OCI-LY1 (cell line): ENCODE data around the gene ERRFI1.

Experiments used
- H2AFZ ChIP-seq: fragments of 200-600 bp; sonication (generic), shearing (Covaris generic); 2 replicates; pipeline ENCODE4 v1.6.0; 2014; ENCODE audit warnings: antibody characterized with exemption, mild to moderate bottlenecking, low read length
- H3F3A ChIP-seq: fragments of 200-600 bp; sonication (generic), shearing (Covaris generic); 2 replicates; pipeline ENCODE4 v1.6.0; 2014; ENCODE audit warnings: mild to moderate bottlenecking, antibody characterized with exemption, low read length, moderate library complexity; ENCODE audit not compliant: insufficient read depth
- H3K27ac ChIP-seq: fragments of 200-600 bp; sonication (generic); 2 replicates; pipeline ENCODE4 v1.5.1; 2014; ENCODE audit warnings: low read length, mixed run types, mild to moderate bottlenecking, low read depth; ENCODE audit not compliant: poor library complexity, severe bottlenecking
- H3K27me3 ChIP-seq: fragments of 200-600 bp; sonication (generic); 2 replicates; pipeline ENCODE4 v1.6.0; 2014; ENCODE audit warnings: antibody characterized with exemption, mild to moderate bottlenecking, low read length, moderate library complexity; ENCODE audit not compliant: insufficient read depth
- H3K36me3 ChIP-seq: fragments of 200-600 bp; sonication (generic); 2 replicates; pipeline ENCODE4 v1.6.1; 2014; ENCODE audit warnings: mild to moderate bottlenecking, antibody characterized with exemption, low read length, moderate library complexity, mixed read lengths; ENCODE audit not compliant: insufficient read depth
- H3K4me1 ChIP-seq: fragments of 200-600 bp; sonication (generic); 2 replicates; pipeline ENCODE4 v1.5.1; 2014; ENCODE audit warnings: mild to moderate bottlenecking, low read length, moderate library complexity; ENCODE audit not compliant: insufficient read depth, severe bottlenecking
- H3K4me2 ChIP-seq: fragments of 200-600 bp; sonication (generic), shearing (Covaris generic); 2 replicates; pipeline ENCODE4 v1.6.1; 2014; ENCODE audit warnings: low read length
- H3K4me3 ChIP-seq: fragments of 200-600 bp; sonication (generic); 2 replicates; pipeline ENCODE4 v1.5.1; 2014; ENCODE audit warnings: low read length, low read depth, mild to moderate bottlenecking, mixed read lengths; ENCODE audit not compliant: poor library complexity, severe bottlenecking
- H3K79me2 ChIP-seq: fragments of 200-600 bp; shearing (Covaris generic); 2 replicates; pipeline ENCODE4 v1.6.1; 2016; ENCODE audit warnings: mixed run types, low read length, mixed read lengths; ENCODE audit not compliant: insufficient read depth
- H3K9ac ChIP-seq: fragments of 200-600 bp; sonication (generic), shearing (Covaris generic); 2 replicates; pipeline ENCODE4 v1.6.1; 2014; ENCODE audit warnings: mild to moderate bottlenecking, low read length, mixed read lengths
- H3K9me2 ChIP-seq: fragments of 200-600 bp; sonication (generic), shearing (Covaris generic); 2 replicates; pipeline ENCODE4 v1.6.1; 2014; ENCODE audit warnings: low read depth, mild to moderate bottlenecking, low read length, mixed read lengths
- H3K9me3 ChIP-seq: fragments of 200-600 bp; shearing (Covaris generic); 2 replicates; pipeline ENCODE4 v1.6.1; 2014; ENCODE audit warnings: low read length, mixed read lengths
- H4K20me1 ChIP-seq: fragments of 200-600 bp; sonication (generic), shearing (Covaris generic); 2 replicates; pipeline ENCODE4 v1.6.0; 2016; ENCODE audit warnings: mild to moderate bottlenecking, low read length; ENCODE audit not compliant: insufficient read depth
- CTCF ChIP-seq: fragments of 200-600 bp; sonication (generic), shearing (Covaris generic); IDR thresholded peaks from 2 replicates; pipeline ENCODE4 v1.5.1; 2017; ENCODE audit warnings: mild to moderate bottlenecking, antibody characterized with exemption, low read length, moderate library complexity, mixed read lengths
- EZH2 ChIP-seq: fragments of 200-600 bp; sonication (generic), shearing (Covaris generic); IDR thresholded peaks from 2 replicates; pipeline ENCODE4 v1.8.0; 2017; ENCODE audit warnings: borderline replicate concordance, mixed run types, mild to moderate bottlenecking, antibody characterized with exemption, low read length, moderate library complexity, mixed read lengths

ERRFI1 gene

GRCh38 chr1:7988576-7988975, 37.5 kb downstream of the ERRFI1 start:
- no peak overlapping the region for H3K4me3 ChIP-seq
- H3K4me1 ChIP-seq, result no peaks in the 10 kb centered on the region
- H3K27ac ChIP-seq, result no peak overlapping the region
- no peak overlapping the region for H2AFZ ChIP-seq
- TF ChIP-seq CTCF (no peak), EZH2 (no peak)
- no peak overlapping the region for H3K9ac ChIP-seq
- H3K9me3 ChIP-seq, result no peaks in the 10 kb centered on the region
- H3K36me3 ChIP-seq, result peaks cover 30% of the 10 kb centered on the region
- H3K27me3 ChIP-seq, result no peaks in the 10 kb centered on the region
- no peaks in the 10 kb centered on the region for H3F3A ChIP-seq
- H3K9me2 ChIP-seq, result no peaks in the 10 kb centered on the region
- no peaks in the 10 kb centered on the region for H3K79me2 ChIP-seq
- no peak overlapping the region for H3K4me2 ChIP-seq
- no peaks in the 10 kb centered on the region for H4K20me1 ChIP-seq

- Histone ChIP-seq H3K27me3 (no peaks in the 10 kb centered on the region), H3K36me3 (peaks cover 40% of the 10 kb centered on the region), H3K4me2 (no peak overlapping the region), H3K4me1 (no peaks in the 10 kb centered on the region), H3F3A (no peaks in the 10 kb centered on the region), H3K9ac (no peak overlapping the region), H2AFZ (no peak overlapping the region), H3K9me3 (no peaks in the 10 kb centered on the region), H3K79me2 (no peaks in the 10 kb centered on the region), H3K27ac (no peak overlapping the region), H3K9me2 (no peaks in the 10 kb centered on the region), H3K4me3 (no peak overlapping the region), H4K20me1 (no peaks in the 10 kb centered on the region)
- TF ChIP-seq CTCF, result no peak
- no peak for TF ChIP-seq EZH2
These were observed 38.6 kb downstream of the ERRFI1 start for GRCh38 chr1:7987528-7987927.

- H3K9me3 ChIP-seq, result no peaks in the 10 kb centered on the region
- H4K20me1 ChIP-seq, result no peaks in the 10 kb centered on the region
- H3K27ac ChIP-seq, result no peak overlapping the region
- H3K9me2 ChIP-seq, result no peaks in the 10 kb centered on the region
- no peak overlapping the region for H3K4me2 ChIP-seq
- TF ChIP-seq CTCF, result no peak
- no peak for TF ChIP-seq EZH2
- no peak overlapping the region for H2AFZ ChIP-seq
- H3K9ac ChIP-seq, result no peak overlapping the region
- no peak overlapping the region for H3K4me3 ChIP-seq
- no peaks in the 10 kb centered on the region for H3K79me2 ChIP-seq
- no peaks in the 10 kb centered on the region for H3F3A ChIP-seq
- H3K36me3 ChIP-seq, result peaks cover 46% of the 10 kb centered on the region
- no peaks in the 10 kb centered on the region for H3K4me1 ChIP-seq
- H3K27me3 ChIP-seq, result no peaks in the 10 kb centered on the region
These were observed 40.1 kb downstream of the ERRFI1 start for GRCh38 chr1:7985851-7986612.
